Measurements from ENCODE around the gene SLC26A9. TPM values are rescaled to one million over a fixed set of nuclear protein-coding genes. Genes with fewer than 3 reads are reported as not detected.

SLC26A9 gene
- total RNA-seq, 1 experiment from 2014 or later = not detected

GRCh38 chr1:205916541-205916940 lies 26.7 kb downstream of the SLC26A9 start:
- TF ChIP-seq EZH2 (IDR thresholded peaks at IDR 0.05; ENCODE audit: low read length, unreplicated experiment) (no peak), EZH2phosphoT487 (IDR thresholded peaks at IDR 0.05; ENCODE audit: borderline replicate concordance, low read length) (no peak), CTCF (conservative IDR thresholded peaks at IDR 0.05; ENCODE audit: low read depth, low read length) (no peak)
- Histone ChIP-seq H2AFZ (ENCODE audit: low read length) (no peak overlapping the region), H4K20me1 (ENCODE audit: low read length) (no peaks in the 10 kb centered on the region), H3K27me3 (ENCODE audit: low read length) (peaks cover 14% of the 10 kb centered on the region), H3K27ac (ENCODE audit: low read length) (no peak overlapping the region), H3K9me2 (replicated peaks; ENCODE audit: low read length) (no peaks in the 10 kb centered on the region), H3K4me3 (ENCODE audit: low read length) (no peak overlapping the region), H3K4me2 (ENCODE audit: low read length) (no peak overlapping the region), H3K4me1 (ENCODE audit: insufficient read depth, low read length) (no peaks in the 10 kb centered on the region), H3K9me3 (ENCODE audit: low read length) (no peaks in the 10 kb centered on the region), H3K36me3 (ENCODE audit: low read depth, low read length) (no peaks in the 10 kb centered on the region), H3K9ac (ENCODE audit: low read length) (no peak overlapping the region), H3F3A (ENCODE audit: low read length, unreplicated experiment) (no peaks in the 10 kb centered on the region), H3K79me2 (ENCODE audit: low read length) (no peaks in the 10 kb centered on the region)
- ChIA-PET POLR2A (ENCODE audit: unreplicated experiment) (no interaction called here), CTCF (interaction anchor here (5.2 kb wide), 1 partner anchor 60 kb away, joined by 157 read pairs; no protein-coding TSS in a partner anchor)
- ATAC-seq = no peak
- no peak for DNase-seq
- intact Hi-C loops (cut with micrococcal nuclease) = no loop called here
- no TSS peak for BruUV-seq (replicated peaks)

GRCh38 chr1:205915354-205915990 lies 27.8 kb downstream of the SLC26A9 start:
- no peak overlapping the region for H2AFZ ChIP-seq (ENCODE audit: low read length)
- DNase-seq (no peak), ATAC-seq (no peak)
- no peaks in the 10 kb centered on the region for H3K9me2 ChIP-seq (replicated peaks; ENCODE audit: low read length)
- H3K27me3 ChIP-seq (ENCODE audit: low read length) = peaks cover 20% of the 10 kb centered on the region
- no peak overlapping the region for H3K4me3 ChIP-seq (ENCODE audit: low read length)
- POLR2A ChIA-PET (ENCODE audit: unreplicated experiment) = no interaction called here
- H3K36me3 ChIP-seq (ENCODE audit: low read depth, low read length) = no peaks in the 10 kb centered on the region
- CTCF ChIA-PET = interaction anchor here (0.6 to 1.7 kb wide), 2 partner anchors 62 to 134 kb away, joined by 5 to 11 read pairs; no protein-coding TSS in a partner anchor
- intact Hi-C loops (cut with micrococcal nuclease) = no loop called here
- TF ChIP-seq CTCF (conservative IDR thresholded peaks at IDR 0.05; ENCODE audit: low read depth, low read length) (no peak), EZH2 (IDR thresholded peaks at IDR 0.05; ENCODE audit: low read length, unreplicated experiment) (no peak), EZH2phosphoT487 (IDR thresholded peaks at IDR 0.05; ENCODE audit: borderline replicate concordance, low read length) (no peak)
- H3K79me2 ChIP-seq (ENCODE audit: low read length) = no peaks in the 10 kb centered on the region
- no peaks in the 10 kb centered on the region for H3K4me1 ChIP-seq (ENCODE audit: insufficient read depth, low read length)
- no TSS peak for BruUV-seq (replicated peaks)
- no peak overlapping the region for H3K4me2 ChIP-seq (ENCODE audit: low read length)
- no peaks in the 10 kb centered on the region for H3K9me3 ChIP-seq (ENCODE audit: low read length)
- no peak overlapping the region for H3K9ac ChIP-seq (ENCODE audit: low read length)
- H4K20me1 ChIP-seq (ENCODE audit: low read length) = no peaks in the 10 kb centered on the region
- H3F3A ChIP-seq (ENCODE audit: low read length, unreplicated experiment) = no peaks in the 10 kb centered on the region
- no peak overlapping the region for H3K27ac ChIP-seq (ENCODE audit: low read length)

GRCh38 chr1:205914730-205915129 lies 28.5 kb downstream of the SLC26A9 start:
- H3K4me3 ChIP-seq (ENCODE audit: low read length) = no peak overlapping the region
- TF ChIP-seq EZH2phosphoT487 (IDR thresholded peaks at IDR 0.05; ENCODE audit: borderline replicate concordance, low read length) (no peak), CTCF (conservative IDR thresholded peaks at IDR 0.05; ENCODE audit: low read depth, low read length) (no peak), EZH2 (IDR thresholded peaks at IDR 0.05; ENCODE audit: low read length, unreplicated experiment) (no peak)
- no peak for DNase-seq
- H3K9ac ChIP-seq (ENCODE audit: low read length) = no peak overlapping the region
- no peaks in the 10 kb centered on the region for H3F3A ChIP-seq (ENCODE audit: low read length, unreplicated experiment)
- H3K27ac ChIP-seq (ENCODE audit: low read length) = no peak overlapping the region
- no peaks in the 10 kb centered on the region for H3K79me2 ChIP-seq (ENCODE audit: low read length)
- H3K4me1 ChIP-seq (ENCODE audit: insufficient read depth, low read length) = no peaks in the 10 kb centered on the region
- ChIA-PET POLR2A (ENCODE audit: unreplicated experiment) (no interaction called here), CTCF (interaction anchor here (1.7 kb wide), 1 partner anchor 63 kb away, joined by 11 read pairs; no protein-coding TSS in a partner anchor)
- no peaks in the 10 kb centered on the region for H4K20me1 ChIP-seq (ENCODE audit: low read length)
- H3K9me2 ChIP-seq (replicated peaks; ENCODE audit: low read length) = no peaks in the 10 kb centered on the region
- no TSS peak for BruUV-seq (replicated peaks)
- H2AFZ ChIP-seq (ENCODE audit: low read length) = no peak overlapping the region
- peaks cover 20% of the 10 kb centered on the region for H3K27me3 ChIP-seq (ENCODE audit: low read length)
- H3K9me3 ChIP-seq (ENCODE audit: low read length) = no peaks in the 10 kb centered on the region
- no peak for ATAC-seq
- intact Hi-C loops (cut with micrococcal nuclease) = no loop called here
- H3K36me3 ChIP-seq (ENCODE audit: low read depth, low read length) = no peaks in the 10 kb centered on the region
- no peak overlapping the region for H3K4me2 ChIP-seq (ENCODE audit: low read length)
